Measurements from ENCODE around the gene B4GALT2.

B4GALT2 gene

GRCh38 chr1:43945674-43946235 is 33.3 kb upstream of the B4GALT2 start:
- TF ChIP-seq POLR2A (IDR thresholded peaks at IDR 0.05; ENCODE audit: low read depth, low read length) (no peak), PAX5 (IDR thresholded peaks at IDR 0.05; ENCODE audit: insufficient read depth, low read length, severe bottlenecking) (no peak), TAF1 (IDR thresholded peaks at IDR 0.05; ENCODE audit: low read depth, low read length) (no peak), POLR2AphosphoS5 (IDR thresholded peaks at IDR 0.05; ENCODE audit: low read depth, low read length) (no peak), POU2F2 (IDR thresholded peaks at IDR 0.05; ENCODE audit: low read depth, low read length) (no peak)
- DNase-seq (ENCODE audit: insufficient read length, low spot score) (no peak), FAIRE-seq (no peak)

DNA sequence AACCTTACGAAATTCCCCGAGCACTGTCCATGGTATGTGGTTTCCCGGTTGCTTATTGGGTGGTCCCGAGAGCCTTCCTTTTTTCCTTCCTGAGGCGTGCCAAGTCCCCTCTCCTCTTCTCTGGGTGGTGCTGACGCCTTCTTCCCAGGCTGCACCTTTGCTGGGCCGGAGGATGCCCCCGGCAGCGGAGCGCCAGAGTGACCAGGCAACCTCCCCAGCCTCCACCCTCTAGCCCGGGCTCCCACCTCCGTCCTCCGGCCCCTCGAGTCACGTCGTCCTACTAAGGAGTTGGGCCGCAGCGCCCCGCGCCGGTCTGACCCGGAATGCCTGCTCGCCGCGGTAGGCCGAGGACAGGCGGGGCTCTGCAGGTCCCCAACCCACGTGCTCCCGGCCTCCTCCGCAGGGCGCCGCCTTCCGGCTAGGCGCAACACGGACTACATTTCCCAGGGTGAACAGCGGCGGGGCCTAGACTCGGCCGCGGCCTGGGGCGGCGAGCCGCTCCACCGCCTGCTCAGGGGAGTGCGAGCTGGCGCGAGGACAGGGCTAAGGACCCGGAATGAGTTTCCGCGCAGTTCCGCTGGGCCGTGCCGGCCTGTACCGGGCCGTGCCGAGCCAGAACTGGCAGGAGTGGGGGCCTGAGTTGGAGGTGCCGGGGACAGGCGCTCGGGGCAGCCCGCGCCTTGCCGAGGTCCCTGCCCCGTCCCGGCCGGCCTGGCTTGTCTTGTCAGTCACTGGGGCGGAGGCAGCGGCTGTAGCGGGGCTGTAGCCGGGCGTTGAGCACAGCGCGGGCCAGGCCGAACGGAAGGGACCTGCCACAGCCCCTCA is 32.6 kb upstream of the B4GALT2 start, which contains the start of gene IPO13:
IPO13 (plus strand) TSS at position 715 of the 825 bp plus-strand sequence. CDS start 651 bp downstream, outside the sequence.
- DNase-seq (ENCODE audit: insufficient read length, low spot score) (peak; percentile 99), FAIRE-seq (peak; percentile 99)
- no peak for TF ChIP-seq PAX5 (IDR thresholded peaks at IDR 0.05; ENCODE audit: insufficient read depth, low read length, severe bottlenecking)
- peak; percentile 74 for TF ChIP-seq TAF1 (IDR thresholded peaks at IDR 0.05; ENCODE audit: low read depth, low read length)
- TF ChIP-seq POLR2AphosphoS5 (IDR thresholded peaks at IDR 0.05; ENCODE audit: low read depth, low read length), result peak; percentile 71
- TF ChIP-seq POU2F2 (IDR thresholded peaks at IDR 0.05; ENCODE audit: low read depth, low read length), result no peak
- peak; percentile 45; the same call in 1 of the 2 replicates for TF ChIP-seq POLR2A (IDR thresholded peaks at IDR 0.05; ENCODE audit: low read depth, low read length)
- TF ChIP-seq SPI1 (IDR thresholded peaks at IDR 0.05; ENCODE audit: low read depth, low read length), result no peak

DNA sequence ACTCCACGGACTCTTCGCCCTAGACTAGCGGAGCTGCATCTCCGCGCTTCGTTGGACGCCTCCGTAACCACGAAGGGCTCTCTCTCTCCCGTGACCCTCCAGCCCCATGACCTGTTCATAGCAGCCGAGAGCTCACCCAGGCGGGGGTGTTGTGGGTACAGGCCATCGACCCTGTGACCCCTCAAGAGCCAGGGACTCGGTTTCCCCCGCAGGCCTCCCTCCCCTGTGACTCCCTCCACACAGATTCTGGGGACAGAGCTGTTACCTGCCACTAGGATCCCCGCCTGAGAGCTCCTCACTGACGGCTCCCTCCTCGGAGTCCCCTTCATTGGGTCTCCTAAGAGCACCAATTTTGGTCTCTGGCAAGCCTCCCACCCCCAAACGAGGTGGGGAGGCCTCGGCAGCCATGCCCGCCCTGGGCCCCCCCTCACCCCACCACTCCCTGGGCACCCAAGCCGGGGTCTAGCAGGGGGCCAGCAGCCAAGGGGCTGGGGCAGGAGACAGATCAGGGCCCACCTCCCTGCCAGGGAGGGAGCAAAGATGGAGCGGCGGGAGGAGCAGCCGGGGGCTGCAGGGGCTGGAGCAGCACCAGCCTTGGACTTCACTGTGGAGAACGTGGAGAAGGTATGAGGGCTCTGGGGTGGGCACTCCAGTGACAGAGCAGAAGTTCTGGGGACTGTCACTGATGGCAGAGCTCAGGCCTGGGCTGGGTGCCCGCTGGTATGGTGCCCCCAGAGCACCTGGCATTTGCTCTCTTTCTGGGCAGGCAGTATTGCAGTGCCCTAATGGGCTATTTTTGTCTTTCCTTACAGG is 31.7 kb upstream of the B4GALT2 start:
- DNase-seq (ENCODE audit: insufficient read length, low spot score) (peak; percentile 63), FAIRE-seq (no peak)
- TF ChIP-seq POLR2AphosphoS5 (IDR thresholded peaks at IDR 0.05; ENCODE audit: low read depth, low read length), result no peak
- no peak for TF ChIP-seq SPI1 (IDR thresholded peaks at IDR 0.05; ENCODE audit: low read depth, low read length)
- no peak for TF ChIP-seq PAX5 (IDR thresholded peaks at IDR 0.05; ENCODE audit: insufficient read depth, low read length, severe bottlenecking)
- no peak for TF ChIP-seq POU2F2 (IDR thresholded peaks at IDR 0.05; ENCODE audit: low read depth, low read length)
- no peak; the same call in 1 of the 2 replicates for TF ChIP-seq TAF1 (IDR thresholded peaks at IDR 0.05; ENCODE audit: low read depth, low read length)
- no peak for TF ChIP-seq POLR2A (IDR thresholded peaks at IDR 0.05; ENCODE audit: low read depth, low read length)

DNA sequence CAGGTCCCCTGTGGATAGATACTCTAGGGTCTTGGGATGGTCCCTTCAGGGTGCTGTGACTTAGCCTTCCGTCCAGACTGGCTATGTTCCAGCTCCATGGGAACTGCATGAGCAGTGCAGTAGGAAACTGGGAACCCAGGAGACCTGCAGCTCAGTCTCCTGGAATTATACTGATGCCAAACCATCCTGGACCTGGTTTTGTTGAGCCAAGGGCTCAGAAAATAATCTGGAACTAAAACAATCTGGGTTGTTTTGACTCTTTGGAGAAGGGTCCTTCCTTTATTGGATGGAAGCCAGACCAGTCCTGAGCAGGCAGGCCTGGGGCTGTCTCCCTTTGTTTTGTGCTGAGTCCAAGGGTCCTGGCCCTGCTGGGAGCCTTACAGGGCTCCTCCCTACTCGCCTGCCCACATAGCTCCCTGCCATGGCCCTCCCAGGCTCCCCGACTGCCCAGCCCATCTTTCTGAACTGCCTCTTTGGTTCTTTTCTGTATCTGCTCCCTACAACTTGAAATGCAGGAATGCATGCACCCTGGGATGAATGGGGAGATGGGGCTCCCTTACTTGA is 31.1 kb upstream of the B4GALT2 start:
- no peak for FAIRE-seq
- no peak for TF ChIP-seq PAX5 (IDR thresholded peaks at IDR 0.05; ENCODE audit: insufficient read depth, low read length, severe bottlenecking)
- no peak for TF ChIP-seq POU2F2 (IDR thresholded peaks at IDR 0.05; ENCODE audit: low read depth, low read length)
- TF ChIP-seq TAF1 (IDR thresholded peaks at IDR 0.05; ENCODE audit: low read depth, low read length), result no peak
- no peak for TF ChIP-seq POLR2AphosphoS5 (IDR thresholded peaks at IDR 0.05; ENCODE audit: low read depth, low read length)
- TF ChIP-seq SPI1 (IDR thresholded peaks at IDR 0.05; ENCODE audit: low read depth, low read length), result no peak
- TF ChIP-seq POLR2A (IDR thresholded peaks at IDR 0.05; ENCODE audit: low read depth, low read length), result no peak
- DNase-seq (ENCODE audit: insufficient read length, low spot score), result no peak

DNA sequence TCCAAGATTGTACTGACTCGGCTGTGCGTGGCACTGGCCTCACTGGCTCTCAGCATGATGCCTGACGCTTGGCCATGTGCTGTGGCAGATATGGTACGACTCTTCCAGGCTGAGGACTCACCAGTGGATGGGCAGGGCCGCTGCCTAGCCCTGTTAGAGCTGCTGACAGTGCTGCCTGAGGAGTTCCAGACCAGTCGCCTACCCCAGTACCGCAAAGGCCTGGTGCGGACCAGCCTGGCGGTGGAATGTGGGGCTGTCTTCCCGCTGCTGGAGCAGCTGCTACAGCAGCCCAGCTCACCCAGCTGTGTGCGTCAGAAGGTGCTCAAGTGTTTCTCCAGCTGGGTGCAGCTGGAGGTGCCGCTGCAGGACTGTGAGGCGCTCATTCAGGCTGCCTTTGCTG is 29.3 kb upstream of the B4GALT2 start:
- TF ChIP-seq PAX5 (IDR thresholded peaks at IDR 0.05; ENCODE audit: insufficient read depth, low read length, severe bottlenecking) (no peak), TAF1 (IDR thresholded peaks at IDR 0.05; ENCODE audit: low read depth, low read length) (no peak), SPI1 (IDR thresholded peaks at IDR 0.05; ENCODE audit: low read depth, low read length) (no peak), POLR2AphosphoS5 (IDR thresholded peaks at IDR 0.05; ENCODE audit: low read depth, low read length) (no peak), POLR2A (IDR thresholded peaks at IDR 0.05; ENCODE audit: low read depth, low read length) (no peak), POU2F2 (IDR thresholded peaks at IDR 0.05; ENCODE audit: low read depth, low read length) (no peak)
- DNase-seq (ENCODE audit: insufficient read length, low spot score) (no peak), FAIRE-seq (no peak)

DNA sequence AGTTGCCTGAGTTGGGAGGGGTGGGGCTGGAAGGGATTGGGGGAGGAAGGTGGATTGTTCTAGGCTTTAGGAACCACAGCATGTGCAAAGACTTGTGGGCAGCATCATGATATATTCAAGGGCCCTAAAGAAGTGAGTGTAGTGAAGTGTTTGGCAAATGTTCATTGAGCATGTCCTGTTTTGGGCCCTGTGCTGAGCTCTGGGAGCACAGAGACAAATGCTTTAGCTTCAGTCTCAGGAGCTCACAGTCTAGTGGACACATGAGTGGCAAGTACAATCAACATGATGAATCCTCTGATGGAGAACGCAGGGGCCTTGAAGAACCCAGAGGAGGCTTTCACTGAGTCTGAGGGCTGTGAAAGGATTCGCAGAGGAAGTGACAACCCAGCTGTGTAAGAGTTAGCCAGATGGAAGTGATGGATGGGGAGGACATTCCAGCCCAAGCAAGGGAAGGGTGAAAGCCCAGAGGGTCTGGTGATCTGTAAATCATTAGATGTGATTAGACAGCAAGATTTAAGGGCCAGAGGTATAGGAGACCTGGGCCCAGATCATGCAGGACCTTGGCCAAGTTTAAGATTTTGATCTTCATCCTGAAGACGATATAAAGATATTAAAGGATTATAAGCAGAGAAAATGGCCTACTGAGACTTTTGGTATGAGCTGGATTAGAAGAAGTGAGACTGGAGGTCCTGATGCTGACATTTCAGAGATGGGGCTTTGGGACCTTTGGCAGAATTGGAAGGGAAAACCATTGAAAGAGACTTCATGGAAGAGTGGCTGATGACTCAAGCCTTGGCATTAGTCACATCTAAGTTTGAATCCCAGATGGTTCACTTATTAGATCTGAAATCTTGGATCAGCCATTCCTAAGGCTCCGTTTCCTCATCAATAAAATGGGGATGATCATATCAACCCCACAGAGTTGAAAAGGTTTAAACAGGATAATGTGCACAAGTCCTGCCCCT is 27.7 kb upstream of the B4GALT2 start:
- DNase-seq (ENCODE audit: insufficient read length, low spot score) (no peak), FAIRE-seq (no peak)
- TF ChIP-seq SPI1 (IDR thresholded peaks at IDR 0.05; ENCODE audit: low read depth, low read length) (no peak), POLR2AphosphoS5 (IDR thresholded peaks at IDR 0.05; ENCODE audit: low read depth, low read length) (no peak), POLR2A (IDR thresholded peaks at IDR 0.05; ENCODE audit: low read depth, low read length) (no peak)

GRCh38 chr1:43952731-43953346 is 26.2 kb upstream of the B4GALT2 start:
- no peak for FAIRE-seq
- no peak for TF ChIP-seq TAF1 (IDR thresholded peaks at IDR 0.05; ENCODE audit: low read depth, low read length)
- TF ChIP-seq POU2F2 (IDR thresholded peaks at IDR 0.05; ENCODE audit: low read depth, low read length), result no peak
- no peak for TF ChIP-seq SPI1 (IDR thresholded peaks at IDR 0.05; ENCODE audit: low read depth, low read length)
- no peak for TF ChIP-seq POLR2AphosphoS5 (IDR thresholded peaks at IDR 0.05; ENCODE audit: low read depth, low read length)
- TF ChIP-seq POLR2A (IDR thresholded peaks at IDR 0.05; ENCODE audit: low read depth, low read length), result no peak
- no peak for TF ChIP-seq PAX5 (IDR thresholded peaks at IDR 0.05; ENCODE audit: insufficient read depth, low read length, severe bottlenecking)
- no peak for DNase-seq (ENCODE audit: insufficient read length, low spot score)

GRCh38 chr1:43953361-43953760 is 25.6 kb upstream of the B4GALT2 start:
- DNase-seq (ENCODE audit: insufficient read length, low spot score), result no peak

More at GRCh38 chr1:43953361-43953760, 25.6 kb upstream of the B4GALT2 start:
- no peak for TF ChIP-seq POLR2A (IDR thresholded peaks at IDR 0.05; ENCODE audit: low read depth, low read length)
- TF ChIP-seq TAF1 (IDR thresholded peaks at IDR 0.05; ENCODE audit: low read depth, low read length), result no peak
- no peak for TF ChIP-seq POU2F2 (IDR thresholded peaks at IDR 0.05; ENCODE audit: low read depth, low read length)
- TF ChIP-seq POLR2AphosphoS5 (IDR thresholded peaks at IDR 0.05; ENCODE audit: low read depth, low read length), result no peak
- no peak for TF ChIP-seq PAX5 (IDR thresholded peaks at IDR 0.05; ENCODE audit: insufficient read depth, low read length, severe bottlenecking)
- TF ChIP-seq SPI1 (IDR thresholded peaks at IDR 0.05; ENCODE audit: low read depth, low read length), result no peak
- FAIRE-seq, result no peak
